Stimulated activated CD4-positive, alpha-beta T cell treated with anti-CD3 and anti-CD28 coated beads, Interleukin-1b, Interleukin-23, amount 100 ng/mL, for 1 hour (primary cell): ENCODE results near the gene SRR.
"Not testable (repeated sequence)": the region's sequence is repeated elsewhere in the genome, so short reads cannot be mapped to it uniquely, and the experiment has no call there.

Source experiments
- DNase-seq, 2 donors: peaks; one replicate each; pipeline ENCODE4 v3.0.0-alpha.2; 2020; ENCODE audit warnings: low read depth in 2 of 2

Gene SRR

DNA sequence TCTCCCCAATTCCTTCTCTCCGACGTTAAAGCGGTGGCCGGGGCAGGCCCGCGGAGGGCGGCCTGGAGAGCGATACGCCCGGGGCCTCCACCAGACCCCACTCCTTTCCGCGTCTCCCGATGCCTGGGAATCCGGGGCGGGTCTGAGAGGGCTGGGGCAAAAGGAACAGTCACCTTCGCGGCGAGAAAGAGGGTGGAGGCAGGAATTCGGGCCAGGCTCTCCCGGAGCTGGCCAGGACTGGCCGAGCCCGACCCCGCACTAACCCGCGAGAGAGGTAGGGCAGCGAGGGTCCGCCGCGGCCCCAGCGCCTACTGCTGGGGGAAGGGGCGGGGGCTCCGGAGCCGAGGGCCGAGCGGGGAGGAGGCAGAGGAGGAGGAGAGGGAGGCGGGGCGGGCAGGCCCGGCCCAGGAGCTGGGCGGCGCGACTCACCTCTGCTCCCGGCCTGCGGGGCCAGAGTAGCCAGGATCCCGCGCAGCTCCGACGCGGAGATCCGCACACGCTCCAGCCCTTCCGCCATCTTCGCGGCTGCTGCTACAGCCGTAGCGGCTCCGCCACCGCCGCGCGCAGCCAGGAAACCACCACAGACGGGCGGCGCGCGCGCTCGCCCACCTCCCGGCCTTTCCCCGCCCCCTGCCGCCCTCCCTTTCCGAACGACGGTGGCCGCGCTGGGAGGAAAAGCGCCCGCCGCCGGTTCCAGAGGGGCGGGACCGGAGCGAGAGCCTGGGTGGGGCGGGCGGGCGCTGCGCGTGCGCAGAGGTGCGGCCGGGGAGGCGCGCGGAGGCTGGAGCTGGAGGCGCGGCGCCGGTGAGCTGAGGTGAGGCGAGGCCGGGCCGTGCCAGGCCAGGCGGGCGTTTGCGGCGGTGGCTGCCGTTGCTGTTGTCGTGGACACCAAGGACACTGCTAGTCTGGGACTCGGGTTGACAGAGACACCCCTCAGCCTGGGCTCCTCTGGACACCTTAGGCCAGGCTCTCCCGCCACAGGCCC is at the start of gene SRR, which contains the start of gene SMG6:
Gene SRR (plus strand): TSS at position 747 of the 985 bp plus-strand sequence. CDS start 11,611 bp downstream, outside the sequence.
Gene SMG6 (minus strand): TSS at position 582 of the 985 bp plus-strand sequence. CDS start 65 bp downstream, at position 517.
- DNase-seq, result peak; percentile 90 to 92

GRCh38 chr17:2258830-2259229 is 44.9 kb upstream of the SRR start:
- not testable (repeated sequence) for DNase-seq

DNA sequence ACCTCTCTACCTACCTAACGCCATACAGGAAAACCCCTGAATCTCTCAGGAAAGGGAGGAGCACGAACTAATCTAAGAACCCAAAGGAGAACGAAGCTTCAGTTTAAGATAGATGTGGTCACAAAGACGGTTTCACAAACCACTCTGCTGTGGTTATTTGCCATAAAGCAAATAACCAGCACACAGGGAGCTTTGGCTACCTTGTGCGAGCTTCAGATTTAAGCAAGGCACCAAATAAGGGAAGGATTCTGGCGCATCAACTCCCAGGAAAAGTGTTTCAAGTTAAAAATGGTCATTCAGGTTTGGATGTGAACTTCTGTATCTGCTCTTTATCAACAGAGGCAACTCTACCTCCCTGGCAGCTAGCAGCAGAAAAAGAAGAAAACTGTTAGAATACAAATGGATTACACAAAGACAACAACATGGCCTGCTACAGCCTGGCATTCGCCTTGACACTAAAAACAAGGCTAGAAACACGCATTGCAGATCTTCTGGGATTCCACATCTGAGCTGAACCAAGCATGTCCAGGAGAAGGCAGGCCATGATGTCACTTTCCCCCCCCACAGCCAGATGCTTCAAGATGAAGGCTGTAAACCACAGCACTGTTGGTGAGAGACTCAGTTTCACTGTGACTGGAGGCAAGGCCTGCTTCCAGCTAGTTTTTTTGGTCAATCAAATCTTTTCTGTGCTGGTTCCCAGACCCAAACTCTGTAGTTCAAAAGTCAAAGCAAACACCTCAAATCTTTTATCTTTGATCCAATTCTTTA is 43.8 kb upstream of the SRR start:
- peak in 1 of 2 donors; percentile 31 for DNase-seq

- no peak for DNase-seq
Observed at GRCh38 chr17:2262135-2262587, 41.6 kb upstream of the SRR start.

- DNase-seq, result no peak
Observed at GRCh38 chr17:2263183-2264066, 40.3 kb upstream of the SRR start.

- DNase-seq, result no peak
Observed at GRCh38 chr17:2264067-2264860, 39.5 kb upstream of the SRR start.

DNA sequence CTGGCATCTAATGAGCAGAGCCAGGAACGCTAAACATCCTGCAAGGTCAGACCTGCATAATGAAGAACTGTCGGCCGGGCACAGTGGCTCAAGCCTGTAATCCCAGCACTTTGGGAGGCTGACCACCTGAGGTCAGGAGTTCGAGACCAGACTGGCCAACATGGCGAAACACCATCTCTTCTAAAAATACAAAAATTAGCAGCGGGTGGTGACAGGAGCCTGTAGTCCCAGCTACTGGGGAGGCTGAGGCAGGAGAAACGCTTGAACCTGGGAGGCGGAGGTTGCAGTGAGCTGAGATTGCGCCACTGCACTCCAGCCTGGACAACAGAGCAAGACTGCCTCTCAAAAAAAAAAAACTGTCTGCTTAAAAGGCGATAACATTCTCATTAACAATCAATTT is 38.6 kb upstream of the SRR start:
- DNase-seq, result not testable (repeated sequence)

DNA sequence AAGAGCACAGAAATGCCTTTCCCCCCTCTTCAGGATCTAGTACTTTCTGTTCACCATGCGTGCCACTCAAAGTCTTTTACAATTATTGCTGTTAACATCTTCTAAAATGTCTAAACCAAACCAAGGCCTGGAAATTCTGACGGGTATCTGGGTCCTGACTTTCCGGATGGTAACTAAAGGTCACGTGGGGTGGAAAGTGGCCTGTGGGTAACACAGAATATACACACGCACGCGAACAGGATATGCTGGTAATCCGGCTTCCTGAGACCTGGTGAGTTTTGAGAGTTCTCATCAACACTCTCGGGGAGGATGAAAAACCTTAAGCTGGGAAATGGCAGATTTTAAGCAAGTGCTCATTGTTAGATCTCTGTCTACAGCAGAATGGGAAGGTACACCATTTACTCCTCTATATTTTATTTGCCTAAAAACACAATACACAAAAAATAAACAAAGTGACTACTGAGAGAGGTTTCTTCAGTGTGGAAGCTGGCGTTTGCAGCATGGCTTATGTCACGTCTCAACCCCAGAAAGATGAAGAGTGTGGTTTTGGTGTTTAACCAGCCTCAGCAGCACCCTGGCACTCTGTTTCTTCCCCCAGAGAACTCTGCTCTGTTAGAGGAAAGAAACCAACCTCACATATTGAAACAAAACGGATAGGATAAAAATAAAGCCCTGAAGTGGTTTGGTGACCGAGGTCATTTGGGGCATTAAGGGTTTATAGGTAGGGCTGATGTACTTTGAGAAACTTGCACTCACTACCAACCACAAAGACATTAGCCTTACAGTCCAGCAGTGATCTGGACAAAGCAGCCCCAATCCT is 37.5 kb upstream of the SRR start:
- DNase-seq, result peak; percentile 44 to 70

DNA sequence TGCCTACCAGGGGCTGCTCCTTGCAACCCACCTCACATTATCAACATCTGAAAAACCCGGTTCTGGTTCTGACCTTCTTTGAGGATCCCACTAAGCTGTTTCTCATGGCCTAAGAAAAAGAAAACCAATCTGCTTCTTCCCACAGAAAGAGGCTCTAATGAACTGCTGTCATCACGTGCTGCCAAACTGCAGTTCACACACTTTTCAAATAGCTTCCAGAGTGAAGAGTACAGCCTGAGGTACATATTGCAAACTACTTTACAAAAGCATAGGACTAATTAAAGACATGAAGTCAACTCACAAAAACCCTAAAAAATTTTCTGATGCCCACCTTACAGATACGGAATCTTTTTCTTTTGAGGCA is 36.9 kb upstream of the SRR start:
- DNase-seq, result no peak

GRCh38 chr17:2267354-2267753 is 36.4 kb upstream of the SRR start:
- no peak for DNase-seq

- no peak for DNase-seq
Observed at GRCh38 chr17:2271985-2272702, 31.6 kb upstream of the SRR start.

DNA sequence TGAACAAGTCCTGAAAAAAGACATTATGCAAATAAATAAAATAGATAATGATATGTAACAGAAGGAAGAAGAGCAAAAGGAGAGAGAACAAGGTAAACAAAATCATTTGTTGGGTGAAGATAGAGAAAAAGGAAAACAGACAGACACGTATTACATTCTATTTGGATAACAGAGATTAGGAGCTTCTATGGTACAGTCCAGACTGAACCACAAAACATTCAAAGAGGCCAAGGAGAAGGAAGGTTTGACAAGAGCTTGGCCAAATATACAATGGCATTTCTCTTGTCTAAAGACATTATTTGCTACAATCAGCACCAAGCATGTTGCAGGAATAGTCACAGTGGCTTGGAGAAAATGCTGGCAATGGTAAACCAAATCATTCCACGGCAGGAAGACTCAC is 29.3 kb upstream of the SRR start:
- DNase-seq, result no peak

- DNase-seq, result no peak
Observed at GRCh38 chr17:2275722-2276121, 28.0 kb upstream of the SRR start.

DNA sequence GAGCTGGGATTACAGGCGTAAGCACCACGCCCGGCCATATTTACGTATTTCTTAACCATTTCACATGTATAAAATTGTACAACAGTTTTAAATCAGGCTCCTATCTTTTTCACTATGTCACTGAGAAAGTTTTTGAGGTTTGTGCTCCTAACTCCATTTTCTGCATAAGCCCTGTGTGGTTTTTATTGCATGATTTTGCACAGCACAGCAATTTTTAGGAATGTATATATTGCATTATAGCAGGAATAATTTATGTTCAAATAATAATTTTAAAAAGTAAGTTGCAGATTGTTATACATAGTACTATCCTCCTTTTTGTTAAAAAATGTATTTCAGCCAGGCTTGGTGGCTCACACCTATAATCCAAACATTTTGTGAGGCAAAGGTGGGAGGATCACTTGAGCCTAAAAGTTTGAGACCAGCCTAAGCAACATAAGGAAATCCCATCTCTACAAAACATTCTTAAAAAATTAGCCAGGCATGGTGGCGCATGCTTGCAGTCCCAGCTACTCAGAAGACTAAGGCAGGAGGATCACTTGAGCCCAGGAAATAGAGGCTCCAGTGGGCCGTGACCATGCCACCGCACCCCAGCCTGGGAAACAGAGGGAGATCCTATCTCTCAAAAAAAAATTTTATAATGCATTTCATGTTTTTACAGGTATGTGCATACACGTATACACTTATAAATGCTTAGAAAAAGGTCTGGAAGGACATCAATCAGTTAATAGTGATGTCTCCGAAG is 26.1 kb upstream of the SRR start:
- DNase-seq, result no peak

DNA sequence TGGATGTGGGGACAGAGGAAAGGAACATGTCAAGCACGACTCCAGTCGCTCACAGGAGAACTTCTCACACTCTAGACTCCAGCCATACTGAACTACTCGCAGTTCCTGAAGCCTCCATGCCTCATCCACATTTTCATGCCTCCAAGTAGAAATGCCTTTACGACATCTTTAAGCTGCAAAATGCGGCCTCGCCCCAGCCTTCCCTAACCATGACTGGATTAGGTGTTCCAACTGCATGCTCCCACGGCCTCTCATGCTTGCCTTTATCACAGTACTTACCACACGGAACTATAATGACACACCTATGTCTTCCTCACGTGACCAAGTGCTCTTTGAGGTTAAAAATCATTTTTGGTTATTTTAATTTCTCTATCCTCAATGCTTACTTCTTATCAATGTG is 24.0 kb upstream of the SRR start:
- no peak for DNase-seq

- DNase-seq, result no peak
Observed at GRCh38 chr17:2282297-2282873, 21.4 kb upstream of the SRR start.

GRCh38 chr17:2283302-2283701 is 20.4 kb upstream of the SRR start:
- no peak for DNase-seq

- no peak for DNase-seq
Observed at GRCh38 chr17:2289878-2290478, 13.8 kb upstream of the SRR start.
